Cardiac muscle cell (in vitro differentiated cells and primary cell): ENCODE measurements around the gene STK11IP. TPM values are rescaled to one million over a fixed set of nuclear protein-coding genes. Genes with fewer than 3 reads are reported as not detected.
A peak's percentile ranks its signal among the peaks of the same experiment; 100 is the strongest.

Experiments used
- DNase-seq, 2 donors: peaks; one replicate each; pipeline versions ENCODE4 v3.0.0 to v3.0.0-alpha.2; 2010 to 2017; ENCODE audit warnings: low read depth in 1 of 2, low spot score in 1 of 2
- H3K27ac ChIP-seq: fragments of 200-600 bp; sonication (generic); 2 replicates; pipeline ENCODE4 v1.5.1; 2016
- H3K27me3 ChIP-seq: fragments of 200-600 bp; sonication (generic); 2 replicates; pipeline ENCODE4 v1.6.0; 2016; ENCODE audit warnings: control low read depth
- H3K36me3 ChIP-seq: fragments of 200-600 bp; sonication (generic); 2 replicates; pipeline ENCODE4 v1.5.1; 2016; ENCODE audit warnings: control low read depth
- H3K4me1 ChIP-seq: fragments of 200-600 bp; sonication (generic); 2 replicates; pipeline ENCODE4 v1.8.1; 2017; ENCODE audit warnings: low read depth, mild to moderate bottlenecking, mixed run types
- H3K4me3 ChIP-seq: fragments of 200-600 bp; sonication (generic); 2 replicates; pipeline ENCODE4 v1.5.1; 2016; ENCODE audit warnings: mild to moderate bottlenecking
- H3K9me3 ChIP-seq: fragments of 200-600 bp; sonication (generic); 2 replicates; pipeline ENCODE4 v1.5.1; 2017; ENCODE audit warnings: low read depth, mild to moderate bottlenecking, control low read depth
- polyA plus RNA-seq: library from polyadenylated mRNA; unstranded; fragments of >200 nt; fragmentation: Nextera tagmentation; extraction: Ambion mirVana; gene quantifications from 2 replicates; pipeline ENCODE4 v1.2.1, GENCODE V29; 2016
- total RNA-seq: library from RNA; depleted of rRNA; stranded (reverse); fragments of >200 nt; gene quantifications from 2 replicates; pipeline ENCODE4 v1.2.3, GENCODE V29; 2016
- TF ChIP-seq, protein P1 (sequence below): IDR thresholded peaks from 2 replicates; pipeline ENCODE4 v1.5.1; 2012; ENCODE audit warnings: low read depth, mild to moderate bottlenecking, low read length

Gene STK11IP
- total and polyA plus RNA-seq, 2 experiments from 2014 or later = 22.4 to 24.4 TPM

- peak in 1 of 2 donors; percentile 26 for DNase-seq
- H3K4me3 ChIP-seq = no peak overlapping the region
- no peak overlapping the region for H3K27ac ChIP-seq
- H3K4me1 ChIP-seq = peaks cover 19% of the 10 kb centered on the region
- no peaks in the 10 kb centered on the region for H3K27me3 ChIP-seq
- no peaks in the 10 kb centered on the region for H3K36me3 ChIP-seq
- TF ChIP-seq, protein P1, sequence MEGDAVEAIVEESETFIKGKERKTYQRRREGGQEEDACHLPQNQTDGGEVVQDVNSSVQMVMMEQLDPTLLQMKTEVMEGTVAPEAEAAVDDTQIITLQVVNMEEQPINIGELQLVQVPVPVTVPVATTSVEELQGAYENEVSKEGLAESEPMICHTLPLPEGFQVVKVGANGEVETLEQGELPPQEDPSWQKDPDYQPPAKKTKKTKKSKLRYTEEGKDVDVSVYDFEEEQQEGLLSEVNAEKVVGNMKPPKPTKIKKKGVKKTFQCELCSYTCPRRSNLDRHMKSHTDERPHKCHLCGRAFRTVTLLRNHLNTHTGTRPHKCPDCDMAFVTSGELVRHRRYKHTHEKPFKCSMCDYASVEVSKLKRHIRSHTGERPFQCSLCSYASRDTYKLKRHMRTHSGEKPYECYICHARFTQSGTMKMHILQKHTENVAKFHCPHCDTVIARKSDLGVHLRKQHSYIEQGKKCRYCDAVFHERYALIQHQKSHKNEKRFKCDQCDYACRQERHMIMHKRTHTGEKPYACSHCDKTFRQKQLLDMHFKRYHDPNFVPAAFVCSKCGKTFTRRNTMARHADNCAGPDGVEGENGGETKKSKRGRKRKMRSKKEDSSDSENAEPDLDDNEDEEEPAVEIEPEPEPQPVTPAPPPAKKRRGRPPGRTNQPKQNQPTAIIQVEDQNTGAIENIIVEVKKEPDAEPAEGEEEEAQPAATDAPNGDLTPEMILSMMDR = no peak
- no peaks in the 10 kb centered on the region for H3K9me3 ChIP-seq
Measured at GRCh38 chr2:219622472-219622871, 24.8 kb downstream of the STK11IP start.

GRCh38 chr2:219624565-219624964 is 26.9 kb downstream of the STK11IP start:
- H3K9me3 ChIP-seq = no peaks in the 10 kb centered on the region
- H3K27ac ChIP-seq = no peak overlapping the region
- no peak overlapping the region for H3K4me3 ChIP-seq
- H3K36me3 ChIP-seq = no peaks in the 10 kb centered on the region
- TF ChIP-seq, protein P1 = no peak
- peaks cover 19% of the 10 kb centered on the region for H3K4me1 ChIP-seq
- no peak for DNase-seq
- no peaks in the 10 kb centered on the region for H3K27me3 ChIP-seq

- no peaks in the 10 kb centered on the region for H3K9me3 ChIP-seq
- DNase-seq = no peak
- H3K27me3 ChIP-seq = no peaks in the 10 kb centered on the region
- TF ChIP-seq, protein P1 = no peak
- peaks cover 19% of the 10 kb centered on the region for H3K4me1 ChIP-seq
- no peak overlapping the region for H3K27ac ChIP-seq
- H3K4me3 ChIP-seq = no peak overlapping the region
- H3K36me3 ChIP-seq = no peaks in the 10 kb centered on the region
Measured at GRCh38 chr2:219625179-219625578, 27.5 kb downstream of the STK11IP start.

- TF ChIP-seq, protein P1 = no peak
- no peak overlapping the region for H3K4me3 ChIP-seq
- no peak for DNase-seq
Measured at GRCh38 chr2:219626540-219626939, 28.9 kb downstream of the STK11IP start.

GRCh38 chr2:219627103-219628100 is 29.7 kb downstream of the STK11IP start, which contains the start of gene SLC4A3:
TSS of gene SLC4A3 (plus strand) at chr2:219627630. CDS start at chr2:219627993, 363 bp downstream.
- no peaks in the 10 kb centered on the region for H3K27me3 ChIP-seq
- H3K36me3 ChIP-seq = no peaks in the 10 kb centered on the region
- H3K4me1 ChIP-seq = peaks cover 30% of the 10 kb centered on the region
- H3K4me3 ChIP-seq = peak within 1 kb of the TSS; percentile 87
- H3K9me3 ChIP-seq = no peaks in the 10 kb centered on the region
- TF ChIP-seq, protein P1 = no peak
- peak within 1 kb of the TSS; percentile 12 for H3K27ac ChIP-seq
- DNase-seq = peak; percentile 47 to 81

More at GRCh38 chr2:219626540-219626939, 28.9 kb downstream of the STK11IP start:
- Histone ChIP-seq H3K4me1 (peaks cover 30% of the 10 kb centered on the region), H3K36me3 (no peaks in the 10 kb centered on the region), H3K9me3 (no peaks in the 10 kb centered on the region), H3K27me3 (no peaks in the 10 kb centered on the region), H3K27ac (no peak overlapping the region)
